ENCODE measurements around the gene ALG6.

ALG6 gene

GRCh38 chr1:63367215-63368103 is at the start of gene ALG6:
ALG6 (plus strand) TSS chr1:63367627; CDS start chr1:63370978, 3,351 bp downstream.
- peak; percentile 74 to 87 for DNase-seq (ENCODE audit: low read depth in 2 of 2)

- DNase-seq (ENCODE audit: low read depth in 2 of 2): no peak
These were observed 49.6 kb upstream of the ALG6 start for GRCh38 chr1:63317817-63318152.

GRCh38 chr1:63318201-63318979 is 49.0 kb upstream of the ALG6 start:
- no peak for DNase-seq (ENCODE audit: low read depth in 2 of 2)

- no peak for DNase-seq (ENCODE audit: low read depth in 2 of 2)
These were observed 48.1 kb upstream of the ALG6 start for GRCh38 chr1:63319046-63320021.

GRCh38 chr1:63320022-63320721 is 47.3 kb upstream of the ALG6 start:
- DNase-seq (ENCODE audit: low read depth in 2 of 2): no peak

GRCh38 chr1:63321066-63321784 is 46.2 kb upstream of the ALG6 start:
- DNase-seq (ENCODE audit: low read depth in 2 of 2): no peak

GRCh38 chr1:63321785-63322113 is 45.7 kb upstream of the ALG6 start:
- DNase-seq (ENCODE audit: low read depth in 2 of 2): no peak

GRCh38 chr1:63322114-63322943 is 45.1 kb upstream of the ALG6 start, which contains the start of gene FOXD3:
FOXD3 (plus strand) TSS chr1:63322567; CDS start chr1:63323059, 492 bp downstream.
- no peak for DNase-seq (ENCODE audit: low read depth in 2 of 2)

- DNase-seq (ENCODE audit: low read depth in 2 of 2): no peak
These were observed 44.2 kb upstream of the ALG6 start for GRCh38 chr1:63322944-63323864.

- no peak for DNase-seq (ENCODE audit: low read depth in 2 of 2)
These were observed 43.3 kb upstream of the ALG6 start for GRCh38 chr1:63323865-63324778.

- no peak for DNase-seq (ENCODE audit: low read depth in 2 of 2)
These were observed 42.7 kb upstream of the ALG6 start for GRCh38 chr1:63324779-63325119.

- DNase-seq (ENCODE audit: low read depth in 2 of 2): no peak
These were observed 42.0 kb upstream of the ALG6 start for GRCh38 chr1:63325279-63325985.

- no peak for DNase-seq (ENCODE audit: low read depth in 2 of 2)
These were observed 41.3 kb upstream of the ALG6 start for GRCh38 chr1:63326106-63326472.

- DNase-seq (ENCODE audit: low read depth in 2 of 2): no peak
These were observed 40.7 kb upstream of the ALG6 start for GRCh38 chr1:63326473-63327380.

- DNase-seq (ENCODE audit: low read depth in 2 of 2): no peak
These were observed 39.9 kb upstream of the ALG6 start for GRCh38 chr1:63327417-63328054.
